Stomach smooth muscle (tissue), 2 donors: ENCODE data around the gene PLCH2.

Experiments
- H3K27ac ChIP-seq: one replicate; pipeline ENCODE4 v1.7.0; 2013; ENCODE audit warnings: mild to moderate bottlenecking, low read length, inconsistent platforms
- H3K27me3 ChIP-seq, 2 donors: one replicate each; pipeline ENCODE4 v1.7.0; 2013; ENCODE audit warnings: low read length in 2 of 2; ENCODE audit not compliant: insufficient read depth in 2 of 2, control insufficient read depth in 1 of 2
- H3K36me3 ChIP-seq, 2 donors: one replicate each; pipeline ENCODE4 v1.7.0; 2013; ENCODE audit warnings: low read length in 2 of 2; ENCODE audit not compliant: control insufficient read depth in 2 of 2, insufficient read depth in 2 of 2
- H3K4me1 ChIP-seq: one replicate; pipeline ENCODE4 v1.7.0; 2013; ENCODE audit warnings: low read length; ENCODE audit not compliant: control insufficient read depth, insufficient read depth
- H3K4me3 ChIP-seq, 2 donors: one replicate each; pipeline ENCODE4 v1.7.0; 2013; ENCODE audit warnings: low read length in 2 of 2
- H3K9ac ChIP-seq, 2 donors: one replicate each; pipeline ENCODE4 v1.7.0; 2013; ENCODE audit warnings: low read length in 2 of 2, mild to moderate bottlenecking in 1 of 2
- H3K9me3 ChIP-seq, 2 donors: one replicate each; pipeline ENCODE4 v1.7.0; 2013; ENCODE audit warnings: low read length in 2 of 2; ENCODE audit not compliant: control insufficient read depth in 2 of 2
- donor health status: healthy.
- donor health status: Pancreatic carcinoma.

PLCH2 gene

DNA sequence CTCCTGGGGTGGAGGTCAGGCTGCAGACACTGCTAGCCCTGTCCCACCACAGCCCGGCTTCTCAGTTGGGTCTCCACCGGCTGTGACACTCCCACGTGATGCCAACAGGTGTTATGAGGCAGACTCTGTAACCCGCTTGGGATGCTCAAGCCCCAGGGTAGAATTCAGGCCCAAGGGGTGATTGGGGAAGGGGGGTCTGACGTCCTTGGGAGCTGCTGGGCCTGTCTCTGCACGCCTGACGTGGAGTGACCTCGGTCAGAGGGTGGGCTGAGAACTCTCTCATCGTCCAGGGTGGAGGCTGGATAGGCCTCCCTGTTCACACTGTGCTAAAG lies 61.7 kb downstream of the PLCH2 start:
- Histone ChIP-seq H3K9me3 (no peaks in the 10 kb centered on the region), H3K4me1 (no peaks in the 10 kb centered on the region), H3K27me3 (peaks cover 34 to 67% of the 10 kb centered on the region in 2 donors), H3K36me3 (no peaks in the 10 kb centered on the region), H3K9ac (no peak overlapping the region), H3K27ac (no peak overlapping the region), H3K4me3 (no peak overlapping the region)

DNA sequence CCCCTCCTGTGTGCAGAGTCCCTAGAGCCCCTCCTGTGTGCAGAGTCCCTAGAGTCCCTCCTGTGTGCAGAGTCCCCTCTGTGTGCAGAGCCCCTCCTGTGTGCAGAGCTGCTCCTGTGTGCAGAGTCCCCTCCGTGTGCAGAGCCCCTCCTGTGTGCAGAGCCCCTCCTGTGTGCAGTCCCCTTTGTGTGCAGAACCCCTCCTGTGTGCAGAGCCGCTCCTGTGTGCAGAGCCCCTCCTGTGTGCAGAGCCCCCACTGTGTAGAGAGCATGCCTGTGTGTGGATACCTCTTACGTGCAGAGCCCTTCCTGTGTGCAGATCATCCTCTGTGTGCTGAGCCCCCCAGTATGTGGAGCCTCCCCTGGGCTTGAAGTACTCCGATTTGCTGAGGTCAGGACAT lies 62.3 kb downstream of the PLCH2 start:
- H3K4me3 ChIP-seq, result no peak overlapping the region
- no peaks in the 10 kb centered on the region for H3K9me3 ChIP-seq
- H3K27ac ChIP-seq, result no peak overlapping the region
- H3K9ac ChIP-seq, result no peak overlapping the region
- H3K27me3 ChIP-seq, result peaks cover 31 to 62% of the 10 kb centered on the region in 2 donors
- no peaks in the 10 kb centered on the region for H3K4me1 ChIP-seq
- no peaks in the 10 kb centered on the region for H3K36me3 ChIP-seq

DNA sequence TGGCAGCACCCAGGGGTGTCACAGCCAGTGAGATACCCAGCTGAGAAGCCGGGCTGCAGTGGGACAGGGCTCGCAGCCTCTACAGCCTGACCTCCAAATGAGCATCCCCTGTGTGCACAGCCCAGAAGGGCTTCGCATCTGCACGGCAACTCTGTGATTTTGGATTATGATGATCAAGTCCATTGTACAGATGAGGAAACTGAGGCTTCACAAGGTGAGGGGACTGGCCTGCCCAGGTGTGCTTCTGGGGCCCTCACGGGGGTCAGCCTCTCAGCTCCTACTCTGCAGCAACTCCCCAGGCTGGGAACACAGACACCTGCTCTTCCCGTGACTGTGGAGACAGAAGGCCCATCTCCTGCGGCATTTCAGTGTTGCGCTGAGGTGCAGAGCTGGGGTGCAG lies 62.8 kb downstream of the PLCH2 start:
- Histone ChIP-seq H3K9ac (no peak overlapping the region), H3K36me3 (no peaks in the 10 kb centered on the region), H3K27me3 (peaks cover 30 to 61% of the 10 kb centered on the region in 2 donors), H3K4me1 (peaks cover under 1% of the 10 kb centered on the region), H3K9me3 (no peaks in the 10 kb centered on the region), H3K27ac (no peak overlapping the region), H3K4me3 (no peak overlapping the region)

DNA sequence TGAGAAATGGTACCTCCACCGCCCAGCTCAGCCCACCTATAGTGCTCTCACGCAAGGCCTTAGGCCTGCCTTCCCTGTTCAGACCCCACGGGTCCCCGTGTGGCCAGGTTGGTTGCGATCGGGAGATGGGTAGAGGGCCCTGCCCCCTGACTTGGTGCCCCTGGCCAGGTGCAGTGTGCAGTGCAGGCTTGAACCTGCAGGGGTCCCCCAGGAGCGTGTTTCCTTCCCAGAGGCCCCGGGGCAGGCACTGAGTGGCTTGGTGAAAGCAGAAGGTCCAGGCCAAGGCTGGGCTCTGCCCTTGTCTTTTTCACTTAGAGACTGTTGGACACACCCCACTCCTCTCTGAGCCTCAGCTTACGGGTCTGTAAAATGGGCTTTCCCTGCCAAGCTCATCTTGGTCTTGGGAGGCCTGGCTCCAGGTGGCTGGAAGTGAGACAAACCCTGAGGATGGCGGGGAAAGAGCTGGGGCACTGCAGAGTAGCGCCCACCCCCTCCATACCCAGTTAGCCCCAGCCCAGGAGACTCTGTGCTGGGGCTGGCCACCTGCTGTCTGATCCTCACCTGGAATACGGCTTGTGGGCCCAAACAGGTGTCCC lies 63.3 kb downstream of the PLCH2 start:
- peaks cover 6% of the 10 kb centered on the region for H3K4me1 ChIP-seq
- no peaks in the 10 kb centered on the region for H3K36me3 ChIP-seq
- H3K27ac ChIP-seq, result no peak overlapping the region
- H3K27me3 ChIP-seq, result peaks cover 29 to 60% of the 10 kb centered on the region in 2 donors
- no peak overlapping the region for H3K9ac ChIP-seq
- H3K9me3 ChIP-seq, result no peaks in the 10 kb centered on the region
- no peak overlapping the region for H3K4me3 ChIP-seq

DNA sequence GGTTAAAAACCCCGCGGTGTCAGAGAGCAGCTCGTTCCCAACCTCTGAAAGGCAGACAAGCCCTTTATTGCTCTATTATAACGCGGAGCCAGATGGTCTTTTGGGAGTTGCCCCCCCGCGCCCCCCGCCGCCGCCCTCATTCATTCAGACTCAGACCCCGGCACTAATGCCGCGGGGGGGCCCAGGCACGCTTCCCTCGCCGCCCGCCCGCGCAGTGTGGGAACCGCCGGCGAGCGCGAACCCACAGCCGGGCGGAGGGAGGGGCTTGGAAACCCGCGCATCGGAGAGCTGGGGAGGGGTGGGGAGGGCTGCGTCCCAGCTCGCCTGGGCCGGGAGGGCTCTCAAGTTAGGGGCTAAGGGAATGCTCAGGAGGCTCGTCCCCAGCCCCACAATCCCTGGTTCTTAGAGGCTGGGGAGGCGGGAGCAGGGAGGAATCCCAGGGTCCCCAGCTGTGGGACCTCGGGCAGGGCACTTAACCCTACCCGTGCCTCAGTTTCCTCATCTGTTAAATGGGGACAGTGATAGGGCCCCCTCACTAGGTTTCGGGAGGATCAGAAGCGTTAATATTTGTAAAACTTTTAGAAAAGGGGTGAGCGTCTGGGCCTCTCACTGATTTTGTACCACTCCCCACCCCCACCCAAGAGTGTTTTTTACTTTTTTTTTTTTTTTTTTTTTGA lies 64.9 kb downstream of the PLCH2 start:
- no peak overlapping the region for H3K4me3 ChIP-seq
- H3K36me3 ChIP-seq, result no peaks in the 10 kb centered on the region
- peaks cover 25 to 59% of the 10 kb centered on the region in 2 donors for H3K27me3 ChIP-seq
- H3K4me1 ChIP-seq, result peaks cover 21% of the 10 kb centered on the region
- H3K9me3 ChIP-seq, result no peaks in the 10 kb centered on the region
- H3K9ac ChIP-seq, result no peak overlapping the region
- no peak overlapping the region for H3K27ac ChIP-seq

DNA sequence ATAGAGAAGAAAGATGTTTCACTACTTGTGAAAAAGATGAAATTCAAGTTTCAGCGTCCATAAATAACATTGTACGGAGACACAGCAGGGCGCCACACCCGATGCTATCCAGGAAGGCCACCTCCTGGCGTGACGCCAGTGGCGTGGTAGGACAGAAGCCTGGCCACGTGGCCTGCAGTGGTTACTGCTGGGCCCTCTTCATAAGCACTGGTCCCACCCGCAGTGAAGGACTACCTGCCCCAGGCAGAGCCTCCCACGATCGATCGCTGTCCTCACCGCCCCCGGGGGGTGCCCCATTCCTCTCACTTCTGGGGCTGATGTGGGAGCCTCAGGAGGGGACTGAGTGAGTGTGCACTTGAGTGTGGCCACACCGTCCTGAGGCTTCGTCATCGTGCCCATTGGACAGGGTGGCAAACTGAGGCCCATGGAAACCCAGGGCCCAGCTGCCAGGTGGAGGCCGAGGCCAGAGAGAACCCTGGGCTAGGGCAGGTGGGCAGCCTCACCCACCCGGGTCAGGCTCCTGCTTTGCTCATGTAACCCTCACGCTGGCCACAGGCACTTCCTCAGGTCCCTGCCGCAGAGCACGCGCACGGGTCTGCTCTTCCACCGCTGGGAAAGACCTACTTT lies 65.6 kb downstream of the PLCH2 start:
- H3K27me3 ChIP-seq, result peaks cover 23 to 58% of the 10 kb centered on the region in 2 donors
- peaks cover 27% of the 10 kb centered on the region for H3K4me1 ChIP-seq
- no peak overlapping the region for H3K4me3 ChIP-seq
- H3K9me3 ChIP-seq, result no peaks in the 10 kb centered on the region
- no peaks in the 10 kb centered on the region for H3K36me3 ChIP-seq
- H3K27ac ChIP-seq, result no peak overlapping the region
- H3K9ac ChIP-seq, result no peak overlapping the region

DNA sequence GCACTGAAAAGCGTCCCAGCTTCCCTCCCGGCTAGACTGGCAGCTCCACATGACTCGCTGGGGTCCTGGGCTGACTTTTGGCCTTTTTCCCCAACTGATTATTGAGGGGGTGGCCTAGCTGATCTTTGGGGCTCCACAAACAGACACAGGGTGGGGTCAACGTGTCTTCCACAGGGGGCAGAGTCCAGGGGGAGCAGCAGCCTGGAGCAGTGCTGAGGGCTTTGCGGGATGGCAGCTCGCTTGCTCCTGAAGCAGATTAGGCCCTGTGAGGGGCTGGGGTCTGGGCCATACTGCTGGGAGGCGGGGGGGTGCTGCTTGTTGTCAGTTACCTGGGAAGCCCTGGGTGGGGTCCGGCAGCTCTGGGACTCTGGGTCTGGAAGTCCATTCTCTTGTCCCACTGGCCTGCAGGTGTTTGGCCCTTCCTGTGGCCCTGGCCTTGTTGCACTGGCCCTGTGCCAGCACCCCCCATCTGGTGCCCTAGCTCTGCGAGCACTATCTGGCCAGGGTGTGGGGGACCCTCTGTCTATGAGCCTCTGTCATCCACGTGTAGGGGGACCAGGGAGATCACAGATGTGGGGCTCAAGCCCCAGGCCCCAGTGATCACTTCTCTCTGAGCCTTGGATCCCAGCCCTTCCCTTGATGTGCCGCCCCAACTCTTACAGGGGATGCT lies 66.3 kb downstream of the PLCH2 start:
- H3K36me3 ChIP-seq, result no peaks in the 10 kb centered on the region
- H3K9me3 ChIP-seq, result no peaks in the 10 kb centered on the region
- H3K27ac ChIP-seq, result no peak overlapping the region
- H3K4me3 ChIP-seq, result no peak overlapping the region
- H3K27me3 ChIP-seq, result peaks cover 23 to 59% of the 10 kb centered on the region in 2 donors
- H3K9ac ChIP-seq, result no peak overlapping the region
- peaks cover 33% of the 10 kb centered on the region for H3K4me1 ChIP-seq

DNA sequence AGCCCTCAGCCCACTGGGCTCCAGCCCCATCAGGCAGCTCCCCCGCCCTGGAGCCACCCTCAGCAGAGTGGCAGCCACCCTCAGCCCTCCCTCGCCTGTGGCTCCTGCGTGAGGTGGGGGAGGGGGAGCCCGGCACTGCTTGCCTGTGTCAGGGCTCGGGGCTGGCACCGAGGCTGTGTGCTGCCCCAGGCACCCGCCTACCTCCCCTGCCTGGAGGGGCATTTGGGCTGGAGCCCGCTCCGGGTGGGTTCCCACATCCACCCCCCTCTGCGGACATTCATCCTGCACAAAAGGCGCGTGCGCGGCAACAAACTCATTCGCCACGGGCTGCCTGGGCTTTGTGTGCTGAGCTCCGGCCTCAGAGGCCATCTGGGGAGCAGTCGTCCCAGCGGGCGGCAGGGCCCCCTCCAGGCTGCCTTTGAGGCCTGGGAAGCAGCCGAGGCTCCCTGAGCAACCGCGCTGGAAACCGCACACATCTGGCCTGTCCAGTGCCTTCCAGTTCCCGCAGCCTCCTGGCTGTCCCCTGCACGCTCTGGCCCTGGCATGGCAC lies 67.5 kb downstream of the PLCH2 start:
- H3K9me3 ChIP-seq, result no peaks in the 10 kb centered on the region
- no peak overlapping the region for H3K9ac ChIP-seq
- no peaks in the 10 kb centered on the region for H3K36me3 ChIP-seq
- no peak overlapping the region for H3K27ac ChIP-seq
- no peak overlapping the region for H3K4me3 ChIP-seq
- peaks cover 18 to 62% of the 10 kb centered on the region in 2 donors for H3K27me3 ChIP-seq
- H3K4me1 ChIP-seq, result peaks cover 44% of the 10 kb centered on the region

DNA sequence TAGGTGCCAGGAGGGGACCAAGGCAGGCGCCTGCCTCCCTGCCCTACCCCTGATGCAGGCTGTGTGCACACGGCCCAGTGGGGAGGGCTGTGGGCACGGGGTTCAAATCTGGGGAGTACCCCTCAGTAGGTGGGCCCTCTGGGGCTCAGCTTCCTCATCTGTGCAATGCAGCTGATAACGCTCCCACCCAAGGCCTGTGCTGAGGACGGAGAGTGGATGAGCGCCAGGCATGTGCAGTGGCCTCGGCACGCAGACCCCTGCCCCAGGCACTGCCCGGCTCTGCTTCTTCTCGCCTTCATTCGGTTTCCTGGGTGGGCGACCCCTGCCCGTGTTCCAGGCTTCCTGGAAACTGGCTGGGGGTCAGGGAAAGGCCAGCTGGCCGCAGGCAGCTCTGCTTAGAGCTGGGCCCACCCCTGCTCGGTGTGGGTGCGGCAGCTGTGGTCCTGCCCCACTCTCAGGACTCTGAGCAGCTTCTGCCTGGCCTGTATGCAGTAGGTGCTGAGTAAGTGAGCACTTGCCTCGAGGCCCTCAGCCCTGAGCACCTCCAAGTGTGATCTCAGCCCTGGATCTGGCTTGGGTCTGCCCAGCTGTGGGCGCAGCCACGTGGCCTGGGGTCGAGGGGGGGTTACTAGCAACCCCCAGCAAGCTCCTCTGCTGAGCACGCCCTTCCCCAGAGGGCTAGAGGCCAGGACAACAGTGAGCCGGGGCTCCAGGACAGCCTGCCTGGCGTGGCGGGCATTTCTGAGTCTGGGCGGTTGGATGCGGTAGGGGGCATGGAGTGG lies 68.2 kb downstream of the PLCH2 start:
- Histone ChIP-seq H3K9ac (no peak overlapping the region), H3K27ac (no peak overlapping the region), H3K4me3 (no peak overlapping the region), H3K27me3 (peaks cover 18 to 59% of the 10 kb centered on the region in 2 donors), H3K9me3 (no peaks in the 10 kb centered on the region), H3K36me3 (no peaks in the 10 kb centered on the region), H3K4me1 (peaks cover 50% of the 10 kb centered on the region)
